HFFc6 (cell line): Measurements from ENCODE around the gene FBXW4. TPM values are rescaled to one million over a fixed set of nuclear protein-coding genes. Genes with fewer than 3 reads are reported as not detected.
A peak's percentile ranks its signal among the peaks of the same experiment; 100 is the strongest.
"Not testable (repeated sequence)": the region's sequence is repeated elsewhere in the genome, so short reads cannot be mapped to it uniquely, and the experiment has no call there.

Source experiments
- DNase-seq: peaks from one replicate; pipeline ENCODE4 v3.0.0-alpha.2; 2018
- H3K27ac Mint-ChIP-seq: 2 replicates; pipeline ENCODE4 v1.8.0; 2020; ENCODE audit warnings: mild to moderate bottlenecking, mixed read lengths
- H3K27me3 Mint-ChIP-seq: 2 replicates; pipeline ENCODE4 v1.8.0; 2021; ENCODE audit warnings: mild to moderate bottlenecking, moderate library complexity, mixed read lengths; ENCODE audit not compliant: insufficient read depth
- H3K36me3 Mint-ChIP-seq: 2 replicates; pipeline ENCODE4 v1.8.0; 2021; ENCODE audit warnings: low read depth, mixed read lengths
- H3K4me1 Mint-ChIP-seq: 2 replicates; pipeline ENCODE4 v1.8.0; 2020; ENCODE audit warnings: low read depth, mixed read lengths
- H3K4me3 Mint-ChIP-seq: 2 replicates; pipeline ENCODE4 v1.8.0; 2020; ENCODE audit warnings: mild to moderate bottlenecking, moderate library complexity, mixed read lengths
- H3K9me3 Mint-ChIP-seq: 2 replicates; pipeline ENCODE4 v1.8.0; 2020; ENCODE audit warnings: mild to moderate bottlenecking, mixed read lengths
- CTCF ChIP-seq: fragments of 200-600 bp; sonication (generic); IDR thresholded peaks from 2 replicates; pipeline ENCODE4 v1.5.0; 2021; ENCODE audit warnings: antibody characterized with exemption, mild to moderate bottlenecking
- total RNA-seq, 6 experiments: library from RNA; stranded (reverse); fragmentation: NEBNext Ultra II Directional; extraction: Animal tissue kit (Norgen Biotek cat#: 25700); gene quantifications; 2 replicates in 1 of 6; 3 replicates in 5 of 6; pipeline ENCODE4 v1.2.3, GENCODE V29; 2021

Gene FBXW4
- total RNA-seq, 6 experiments from 2014 or later: 22.9 to 33.3 (median 28.8) TPM

GRCh38 chr10:101595591-101596433 lies 99.2 kb downstream of the FBXW4 start:
- H3K27ac Mint-ChIP-seq: no peak overlapping the region
- H3K4me1 Mint-ChIP-seq: no peaks in the 10 kb centered on the region
- H3K27me3 Mint-ChIP-seq: no peaks in the 10 kb centered on the region
- no peak overlapping the region for H3K4me3 Mint-ChIP-seq
- no peaks in the 10 kb centered on the region for H3K36me3 Mint-ChIP-seq
- no peak for TF ChIP-seq CTCF
- H3K9me3 Mint-ChIP-seq: no peaks in the 10 kb centered on the region
- no peak for DNase-seq

GRCh38 chr10:101593331-101593730 lies 101.6 kb downstream of the FBXW4 start:
- H3K27me3 Mint-ChIP-seq, H3K27ac Mint-ChIP-seq, H3K4me3 Mint-ChIP-seq, H3K9me3 Mint-ChIP-seq, H3K36me3 Mint-ChIP-seq, DNase-seq: not testable (repeated sequence)
- peaks cover 11% of the 10 kb centered on the region for H3K4me1 Mint-ChIP-seq

GRCh38 chr10:101588879-101589278 lies 106.1 kb downstream of the FBXW4 start:
- peak overlapping the region; percentile 97 for H3K4me3 Mint-ChIP-seq
- 0 out of 2 replicates have a peak, but pooled peaks cover 3% of the 10 kb centered on the region for H3K27me3 Mint-ChIP-seq
- H3K27ac Mint-ChIP-seq: peak overlapping the region; percentile 82
- peak; percentile 36 for DNase-seq
- TF ChIP-seq CTCF: no peak
- H3K9me3 Mint-ChIP-seq: no peaks in the 10 kb centered on the region
- H3K4me1 Mint-ChIP-seq: peaks cover 23% of the 10 kb centered on the region
- H3K36me3 Mint-ChIP-seq: peaks cover 10% of the 10 kb centered on the region; the same call in 1 of the 2 replicates

GRCh38 chr10:101587725-101588653 lies 107.0 kb downstream of the FBXW4 start, which contains the start of the genes DPCD and POLL:
Gene DPCD, plus strand, starts transcription at chr10:101588321. Its CDS starts 16 bp downstream, at chr10:101588337.
Gene POLL, minus strand, starts transcription at chr10:101588257. Its CDS starts 897 bp downstream, at chr10:101587360.
- Mint-ChIP-seq H3K9me3 (no peaks in the 10 kb centered on the region), H3K4me3 (peak within 1 kb of the TSS; percentile 97), H3K4me1 (peaks cover 23% of the 10 kb centered on the region), H3K27me3 (0 out of 2 replicates have a peak, but pooled peaks cover 3% of the 10 kb centered on the region), H3K36me3 (peaks cover 10% of the 10 kb centered on the region; the same call in 1 of the 2 replicates), H3K27ac (peak within 1 kb of the TSS; percentile 82)
- TF ChIP-seq CTCF: no peak
- DNase-seq: peak; percentile 91

GRCh38 chr10:101585841-101586240 lies 109.1 kb downstream of the FBXW4 start:
- peaks cover 23% of the 10 kb centered on the region for H3K4me1 Mint-ChIP-seq
- H3K27me3 Mint-ChIP-seq: 0 out of 2 replicates have a peak, but pooled peaks cover 3% of the 10 kb centered on the region
- H3K27ac Mint-ChIP-seq: no peak overlapping the region
- peaks cover 10% of the 10 kb centered on the region; the same call in 1 of the 2 replicates for H3K36me3 Mint-ChIP-seq
- DNase-seq: no peak
- no peak overlapping the region for H3K4me3 Mint-ChIP-seq
- TF ChIP-seq CTCF: no peak
- no peaks in the 10 kb centered on the region for H3K9me3 Mint-ChIP-seq
